Inferior parietal cortex (tissue), 1 donor: ENCODE measurements around the gene PRIM2.
"Not testable (repeated sequence)": the region's sequence is repeated elsewhere in the genome, so short reads cannot be mapped to it uniquely, and the experiment has no call there.

Source experiments
- DNase-seq: peaks from one replicate; pipeline ENCODE4 v3.0.0-alpha.2; 2016; ENCODE audit errors: extremely low spot score

The PRIM2 gene

GRCh38 chr6:57317060-57317943 lies at the start of gene PRIM2:
Gene PRIM2, plus strand, starts transcription at chr6:57317630. Its CDS starts 816 bp downstream, at chr6:57318446.
- DNase-seq = peak; percentile 92

- no peak for DNase-seq
Observed at GRCh38 chr6:57268294-57268640, 49.2 kb upstream of the PRIM2 start.

- DNase-seq = not testable (repeated sequence)
Observed at GRCh38 chr6:57274113-57274824, 43.2 kb upstream of the PRIM2 start.

- no peak for DNase-seq
Observed at GRCh38 chr6:57275384-57275783, 42.0 kb upstream of the PRIM2 start.

- DNase-seq = no peak
Observed at GRCh38 chr6:57276946-57277345, 40.5 kb upstream of the PRIM2 start.

GRCh38 chr6:57278570-57278969 lies 38.9 kb upstream of the PRIM2 start:
- DNase-seq = no peak

- no peak for DNase-seq
Observed at GRCh38 chr6:57279013-57279412, 38.4 kb upstream of the PRIM2 start.

GRCh38 chr6:57283106-57283505 lies 34.3 kb upstream of the PRIM2 start:
- DNase-seq = no peak

- no peak for DNase-seq
Observed at GRCh38 chr6:57283911-57284455, 33.4 kb upstream of the PRIM2 start.

- not testable (repeated sequence) for DNase-seq
Observed at GRCh38 chr6:57288136-57288535, 29.3 kb upstream of the PRIM2 start.

- DNase-seq = not testable (repeated sequence)
Observed at GRCh38 chr6:57293472-57293871, 24.0 kb upstream of the PRIM2 start.

GRCh38 chr6:57294862-57295445 lies 22.5 kb upstream of the PRIM2 start:
- DNase-seq = no peak

GRCh38 chr6:57297505-57297904 lies 19.9 kb upstream of the PRIM2 start:
- no peak for DNase-seq

- DNase-seq = no peak
Observed at GRCh38 chr6:57298741-57299140, 18.7 kb upstream of the PRIM2 start.

- no peak for DNase-seq
Observed at GRCh38 chr6:57301757-57302156, 15.7 kb upstream of the PRIM2 start.

GRCh38 chr6:57302477-57302876 lies 15.0 kb upstream of the PRIM2 start:
- no peak for DNase-seq

- no peak for DNase-seq
Observed at GRCh38 chr6:57303931-57304681, 13.3 kb upstream of the PRIM2 start.

GRCh38 chr6:57305107-57305506 lies 12.3 kb upstream of the PRIM2 start:
- no peak for DNase-seq

GRCh38 chr6:57305761-57306160 lies 11.7 kb upstream of the PRIM2 start:
- no peak for DNase-seq

- no peak for DNase-seq
Observed at GRCh38 chr6:57306273-57306672, 11.2 kb upstream of the PRIM2 start.

- DNase-seq = no peak
Observed at GRCh38 chr6:57307850-57308249, 9.6 kb upstream of the PRIM2 start.

- DNase-seq = not testable (repeated sequence)
Observed at GRCh38 chr6:57308755-57309154, 8.7 kb upstream of the PRIM2 start.
